Measurements from ENCODE around the gene KRTAP13-3. TPM values are rescaled to one million over a fixed set of nuclear protein-coding genes. Genes with fewer than 3 reads are reported as not detected.

Gene KRTAP13-3
- not detected for total RNA-seq

DNA sequence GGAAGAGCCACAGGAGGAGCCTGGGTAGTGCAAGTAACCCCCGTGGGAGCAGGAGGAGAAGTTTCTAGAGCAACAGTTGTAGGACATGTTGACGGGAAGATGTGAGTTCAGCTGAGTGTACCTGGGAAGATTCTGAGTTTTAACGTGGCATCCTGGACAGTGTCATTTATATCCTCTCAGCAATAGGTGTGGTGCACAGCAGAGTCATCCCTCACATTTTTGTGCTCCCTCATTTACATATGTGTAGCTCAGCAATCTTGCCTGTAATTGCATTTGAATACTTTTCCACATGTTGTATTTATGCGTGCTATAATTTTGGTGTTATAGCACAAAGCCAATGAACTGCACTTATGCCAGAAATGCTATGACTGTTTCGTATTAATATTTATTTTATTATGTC is at the start of gene KRTAP13-3:
KRTAP13-3 (minus strand) TSS at position 101 of the 400 bp plus-strand sequence; CDS start at position 87, 14 bp downstream.
- no peak within 1 kb of the TSS for H3K4me3 ChIP-seq (ENCODE audit: low read length)
- no peaks in the 10 kb centered on the region for H3K4me1 ChIP-seq (ENCODE audit: insufficient read depth, low read length)
- H3K27me3 ChIP-seq (ENCODE audit: insufficient read depth, low read length), result no peaks in the 10 kb centered on the region
- no peaks in the 10 kb centered on the region for H3K9me3 ChIP-seq (ENCODE audit: low read depth, low read length)

GRCh38 chr21:30468900-30469714 is 43.4 kb upstream of the KRTAP13-3 start:
- no peaks in the 10 kb centered on the region for H3K9me3 ChIP-seq (ENCODE audit: low read depth, low read length)
- H3K4me3 ChIP-seq (ENCODE audit: low read length), result no peak overlapping the region
- no peaks in the 10 kb centered on the region for H3K4me1 ChIP-seq (ENCODE audit: insufficient read depth, low read length)

GRCh38 chr21:30463713-30464112 is 38.0 kb upstream of the KRTAP13-3 start:
- Histone ChIP-seq H3K4me1 (ENCODE audit: insufficient read depth, low read length) (no peaks in the 10 kb centered on the region), H3K4me3 (ENCODE audit: low read length) (no peak overlapping the region), H3K27me3 (ENCODE audit: insufficient read depth, low read length) (no peaks in the 10 kb centered on the region), H3K9me3 (ENCODE audit: low read depth, low read length) (no peaks in the 10 kb centered on the region)

More at GRCh38 chr21:30468900-30469714, 43.4 kb upstream of the KRTAP13-3 start:
- no peaks in the 10 kb centered on the region for H3K27me3 ChIP-seq (ENCODE audit: insufficient read depth, low read length)

GRCh38 chr21:30448514-30448913 is 22.8 kb upstream of the KRTAP13-3 start:
- H3K9me3 ChIP-seq (ENCODE audit: low read depth, low read length), result no peaks in the 10 kb centered on the region
- no peaks in the 10 kb centered on the region for H3K27me3 ChIP-seq (ENCODE audit: insufficient read depth, low read length)
- H3K4me1 ChIP-seq (ENCODE audit: insufficient read depth, low read length), result no peaks in the 10 kb centered on the region
- H3K4me3 ChIP-seq (ENCODE audit: low read length), result no peak overlapping the region

DNA sequence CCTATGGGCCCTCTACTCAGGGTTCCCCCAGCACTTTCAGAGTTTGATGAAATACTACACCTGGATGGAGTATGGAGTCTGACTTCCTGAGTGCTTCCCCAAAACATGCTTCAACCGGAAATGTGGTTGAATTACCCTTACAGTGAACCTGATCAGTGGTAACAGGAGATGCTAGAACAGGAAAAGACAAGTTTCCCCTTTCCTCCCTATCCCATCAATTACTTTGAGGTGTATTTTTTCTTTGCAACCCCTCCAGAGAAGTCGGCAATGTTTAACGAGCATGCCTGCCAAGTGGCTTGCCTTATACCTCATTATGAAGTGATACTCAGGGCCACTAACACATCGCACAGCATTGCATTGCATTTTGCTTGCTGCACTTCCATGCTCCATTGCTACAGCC is 21.3 kb upstream of the KRTAP13-3 start:
- Histone ChIP-seq H3K4me1 (ENCODE audit: insufficient read depth, low read length) (no peaks in the 10 kb centered on the region), H3K27me3 (ENCODE audit: insufficient read depth, low read length) (no peaks in the 10 kb centered on the region), H3K9me3 (ENCODE audit: low read depth, low read length) (no peaks in the 10 kb centered on the region), H3K4me3 (ENCODE audit: low read length) (no peak overlapping the region)

GRCh38 chr21:30444204-30444603 is 18.5 kb upstream of the KRTAP13-3 start:
- H3K9me3 ChIP-seq (ENCODE audit: low read depth, low read length), result no peaks in the 10 kb centered on the region
- H3K4me1 ChIP-seq (ENCODE audit: insufficient read depth, low read length), result no peaks in the 10 kb centered on the region
- H3K4me3 ChIP-seq (ENCODE audit: low read length), result no peak overlapping the region
- no peaks in the 10 kb centered on the region for H3K27me3 ChIP-seq (ENCODE audit: insufficient read depth, low read length)

- H3K27me3 ChIP-seq (ENCODE audit: insufficient read depth, low read length), result no peaks in the 10 kb centered on the region
- no peaks in the 10 kb centered on the region for H3K9me3 ChIP-seq (ENCODE audit: low read depth, low read length)
- H3K4me3 ChIP-seq (ENCODE audit: low read length), result no peak overlapping the region
- no peaks in the 10 kb centered on the region for H3K4me1 ChIP-seq (ENCODE audit: insufficient read depth, low read length)
These were observed 17.5 kb upstream of the KRTAP13-3 start for GRCh38 chr21:30443226-30443625.

- H3K4me1 ChIP-seq (ENCODE audit: insufficient read depth, low read length), result no peaks in the 10 kb centered on the region
These were observed 14.2 kb upstream of the KRTAP13-3 start, which contains the start of gene KRTAP15-1 for GRCh38 chr21:30439975-30440374. TSS of gene KRTAP15-1 (plus strand) at chr21:30440275. CDS start at chr21:30440328, 53 bp downstream.

GRCh38 chr21:30437010-30437565 is 11.4 kb upstream of the KRTAP13-3 start:
- H3K4me1 ChIP-seq (ENCODE audit: insufficient read depth, low read length), result no peaks in the 10 kb centered on the region
- H3K4me3 ChIP-seq (ENCODE audit: low read length), result no peak overlapping the region
- no peaks in the 10 kb centered on the region for H3K27me3 ChIP-seq (ENCODE audit: insufficient read depth, low read length)
- no peaks in the 10 kb centered on the region for H3K9me3 ChIP-seq (ENCODE audit: low read depth, low read length)

More at GRCh38 chr21:30439975-30440374, 14.2 kb upstream of the KRTAP13-3 start, which contains the start of gene KRTAP15-1:
- Histone ChIP-seq H3K27me3 (ENCODE audit: insufficient read depth, low read length) (no peaks in the 10 kb centered on the region), H3K4me3 (ENCODE audit: low read length) (no peak within 1 kb of the TSS), H3K9me3 (ENCODE audit: low read depth, low read length) (no peaks in the 10 kb centered on the region)

DNA sequence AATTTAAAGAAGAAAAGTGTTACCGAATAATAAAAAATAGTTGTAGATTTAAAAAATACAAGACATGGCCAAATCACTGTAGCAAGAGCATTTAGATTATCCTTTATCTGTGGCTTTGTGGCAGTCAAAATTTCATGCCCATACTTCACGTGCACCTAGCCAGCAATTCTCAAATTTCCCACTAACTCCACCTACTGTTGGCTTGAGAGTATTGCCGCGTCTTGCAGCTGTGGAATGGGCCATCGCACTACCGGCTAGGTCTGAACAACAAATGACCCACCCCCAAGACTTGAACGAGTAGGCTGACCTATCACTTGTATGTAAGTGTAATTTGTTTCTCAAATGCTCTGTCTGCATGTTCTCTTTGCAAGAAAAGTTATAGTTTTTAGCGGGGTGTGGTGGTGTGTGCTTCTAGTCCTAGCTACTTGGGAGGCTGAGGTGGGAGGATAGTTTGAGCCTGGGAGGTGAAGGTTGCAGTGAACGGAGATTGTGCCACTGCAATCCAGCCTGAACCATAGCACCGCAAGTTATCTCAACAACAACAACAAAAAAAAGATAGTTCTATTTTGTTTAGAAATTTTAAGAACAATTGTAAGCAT is 8.4 kb upstream of the KRTAP13-3 start:
- H3K27me3 ChIP-seq (ENCODE audit: insufficient read depth, low read length), result no peaks in the 10 kb centered on the region
- no peak overlapping the region for H3K4me3 ChIP-seq (ENCODE audit: low read length)
- no peaks in the 10 kb centered on the region for H3K4me1 ChIP-seq (ENCODE audit: insufficient read depth, low read length)
- no peaks in the 10 kb centered on the region for H3K9me3 ChIP-seq (ENCODE audit: low read depth, low read length)

GRCh38 chr21:30430170-30430655 is 4.5 kb upstream of the KRTAP13-3 start, which contains the start of gene KRTAP13-4:
TSS of gene KRTAP13-4 (plus strand) at chr21:30430220. CDS start at chr21:30430276, 56 bp downstream.
- no peak within 1 kb of the TSS for H3K4me3 ChIP-seq (ENCODE audit: low read length)
- H3K9me3 ChIP-seq (ENCODE audit: low read depth, low read length), result no peaks in the 10 kb centered on the region
- H3K27me3 ChIP-seq (ENCODE audit: insufficient read depth, low read length), result no peaks in the 10 kb centered on the region
- no peaks in the 10 kb centered on the region for H3K4me1 ChIP-seq (ENCODE audit: insufficient read depth, low read length)

- no peaks in the 10 kb centered on the region for H3K4me1 ChIP-seq (ENCODE audit: insufficient read depth, low read length)
- no peaks in the 10 kb centered on the region for H3K9me3 ChIP-seq (ENCODE audit: low read depth, low read length)
These were observed 1.0 kb upstream of the KRTAP13-3 start for GRCh38 chr21:30426731-30427130.

GRCh38 chr21:30415993-30416392 is 9.7 kb downstream of the KRTAP13-3 start:
- H3K27me3 ChIP-seq (ENCODE audit: insufficient read depth, low read length), result no peaks in the 10 kb centered on the region
- H3K4me1 ChIP-seq (ENCODE audit: insufficient read depth, low read length), result no peaks in the 10 kb centered on the region
- no peak overlapping the region for H3K4me3 ChIP-seq (ENCODE audit: low read length)
- H3K9me3 ChIP-seq (ENCODE audit: low read depth, low read length), result no peaks in the 10 kb centered on the region

More at GRCh38 chr21:30426731-30427130, 1.0 kb upstream of the KRTAP13-3 start:
- no peaks in the 10 kb centered on the region for H3K27me3 ChIP-seq (ENCODE audit: insufficient read depth, low read length)
- H3K4me3 ChIP-seq (ENCODE audit: low read length), result no peak overlapping the region

GRCh38 chr21:30408782-30409494 is 16.8 kb downstream of the KRTAP13-3 start:
- Histone ChIP-seq H3K4me3 (ENCODE audit: low read length) (no peak overlapping the region), H3K4me1 (ENCODE audit: insufficient read depth, low read length) (no peaks in the 10 kb centered on the region), H3K27me3 (ENCODE audit: insufficient read depth, low read length) (peaks cover 4% of the 10 kb centered on the region), H3K9me3 (ENCODE audit: low read depth, low read length) (no peaks in the 10 kb centered on the region)
